HCT116 (cell line): ENCODE measurements around the gene MRFAP1. TPM values are rescaled to one million over a fixed set of nuclear protein-coding genes. Genes with fewer than 3 reads are reported as not detected.
"Not testable (repeated sequence)": the region's sequence is repeated elsewhere in the genome, so short reads cannot be mapped to it uniquely, and the experiment has no call there.

Source experiments
- ATAC-seq: fragments of 200-7000 bp; cut with Tn5 transposase; 2 replicates; pipeline ENCODE4 v1.9.1; 2020; ENCODE audit warnings: mild to moderate bottlenecking, moderate library complexity
- BruUV-seq: library from RNA; stranded (reverse); fragments of 400-500 nt; replicated peaks from 2 replicates; lab custom pipeline; 2021; lab: Mats Ljungman, UMichigan
- CTCF ChIA-PET: fragments of 300-600 bp; sonication (Branson Sonifier 250); formaldehyde crosslinking; loops from one replicate; lab custom pipeline; 2021; ENCODE audit warnings: antibody characterized with exemption; lab: Charles Lee
- POLR2A ChIA-PET: fragments of 300-600, 350-600 bp; sonication (Branson Sonifier 250); formaldehyde crosslinking; loops from one replicate; lab custom pipeline; 2021; ENCODE audit warnings: antibody characterized with exemption; lab: Charles Lee
- RAD21 ChIA-PET, 2 experiments: fragments of 300-600 bp; sonication (Branson Sonifier 250); formaldehyde crosslinking; loops; one replicate each; lab custom pipeline; 2023; ENCODE audit warnings: low total read pairs in 2 of 2; ENCODE audit not compliant: uncharacterized antibody in 2 of 2, unreplicated experiment in 2 of 2, low non-redundant PET in 1 of 2; lab: Charles Lee
- DNase-seq: peaks from one replicate; pipeline ENCODE4 v3.0.0-alpha.2; 2010; ENCODE audit warnings: low read depth, low spot score
- H2AFZ ChIP-seq: fragments of 200-600 bp; shearing (Covaris generic), sonication (generic); 2 replicates; pipeline ENCODE4 v1.6.1; 2017; ENCODE audit warnings: low read depth, mixed run types, mixed read lengths, antibody characterized with exemption, low read length; ENCODE audit not compliant: poor library complexity, severe bottlenecking
- H3K27ac ChIP-seq: 2 replicates; pipeline ENCODE4 v1.5.1; 2012; ENCODE audit warnings: low read depth, low read length
- H3K27me3 ChIP-seq: fragments of 200-600 bp; sonication (generic); 2 replicates; pipeline ENCODE4 v1.6.1; 2016; ENCODE audit warnings: mixed run types, low read length, mixed read lengths; ENCODE audit not compliant: insufficient read depth
- H3K36me3 ChIP-seq, 2 experiments: fragments of 200-500 bp in 1 of 2; fragments of 200-600 bp in 1 of 2; sonication (Bioruptor generic) in 1 of 2; sonication (generic) in 1 of 2; 2 replicates each; pipeline versions ENCODE4 v1.5.1 to v1.6.1; 2014 to 2016; ENCODE audit warnings: low read length in 2 of 2, inconsistent platforms in 1 of 2, mixed read lengths in 1 of 2, mixed run types in 1 of 2; ENCODE audit not compliant: insufficient read depth in 2 of 2, control insufficient read depth in 1 of 2
- H3K4me1 ChIP-seq, 2 experiments: fragments of 200-600 bp in 1 of 2; sonication (generic) in 1 of 2; 2 replicates each; pipeline versions ENCODE4 v1.5.1 to v1.6.1; 2012 to 2017; ENCODE audit warnings: low read length in 2 of 2, inconsistent platforms in 1 of 2, mild to moderate bottlenecking in 1 of 2, mixed read lengths in 1 of 2, mixed run types in 1 of 2, moderate library complexity in 1 of 2; ENCODE audit not compliant: insufficient read depth in 2 of 2, control insufficient read depth in 1 of 2
- H3K4me2 ChIP-seq: fragments of 200-600 bp; sonication (generic); 2 replicates; pipeline ENCODE4 v1.6.1; 2017; ENCODE audit warnings: mixed run types, low read length, mixed read lengths
- H3K4me3 ChIP-seq, 2 experiments: fragments of 200-600 bp in 1 of 2; sonication (generic) in 1 of 2; replicated peaks in 1 of 2; 2 replicates each; pipeline ENCODE4 v1.5.1; 2011 to 2016; ENCODE audit warnings: low read length in 2 of 2, control low read depth in 1 of 2, low read depth in 1 of 2, mild to moderate bottlenecking in 1 of 2, mixed read lengths in 1 of 2, mixed run types in 1 of 2
- H3K79me2 ChIP-seq: fragments of 200-600 bp; sonication (generic); 2 replicates; pipeline ENCODE4 v1.6.1; 2017; ENCODE audit warnings: mild to moderate bottlenecking, mixed run types, low read length, moderate library complexity, mixed read lengths; ENCODE audit not compliant: insufficient read depth
- H3K9ac ChIP-seq: fragments of 200-600 bp; sonication (generic); 2 replicates; pipeline ENCODE4 v1.6.1; 2016; ENCODE audit warnings: low read length, mixed read lengths
- H3K9me2 ChIP-seq: fragments of 200-600 bp; sonication (generic), shearing (Covaris generic); 2 replicates; pipeline ENCODE4 v1.6.1; 2017; ENCODE audit warnings: mixed run types, mild to moderate bottlenecking, moderate library complexity; ENCODE audit not compliant: insufficient read depth
- H3K9me3 ChIP-seq, 2 experiments: fragments of 200-500 bp in 1 of 2; fragments of 200-600 bp in 1 of 2; sonication (Bioruptor generic) in 1 of 2; sonication (generic) in 1 of 2; 2 replicates each; pipeline ENCODE4 v1.6.1; 2014 to 2017; ENCODE audit warnings: low read length in 2 of 2, mixed read lengths in 2 of 2, inconsistent platforms in 1 of 2, low read depth in 1 of 2, mild to moderate bottlenecking in 1 of 2, mixed run types in 1 of 2, moderate library complexity in 1 of 2; ENCODE audit not compliant: control insufficient read depth in 1 of 2, insufficient read depth in 1 of 2
- H4K20me1 ChIP-seq: fragments of 200-600 bp; sonication (generic), shearing (Covaris generic); 2 replicates; pipeline ENCODE4 v1.6.1; 2017; ENCODE audit warnings: mixed run types, mild to moderate bottlenecking, moderate library complexity; ENCODE audit not compliant: insufficient read depth
- CBX3 ChIP-seq: IDR thresholded peaks from 2 replicates; pipeline ENCODE4 v1.6.1; 2012; ENCODE audit warnings: low read depth
- CEBPB ChIP-seq: IDR thresholded peaks from 2 replicates; pipeline ENCODE4 v1.6.1; 2012; ENCODE audit warnings: low read depth
- EZH2phosphoT487 ChIP-seq: fragments of 200-600 bp; IDR thresholded peaks from 2 replicates; pipeline ENCODE4 v1.6.1; 2018; ENCODE audit warnings: antibody characterized with exemption, borderline replicate concordance
- FOSL1 ChIP-seq: IDR thresholded peaks from 2 replicates; pipeline ENCODE4 v1.6.1; 2012; ENCODE audit warnings: low read depth
- RAD21 ChIP-seq: IDR thresholded peaks from 2 replicates; pipeline ENCODE4 v1.6.1; 2012; ENCODE audit warnings: low read depth, mild to moderate bottlenecking
- SRF ChIP-seq: IDR thresholded peaks from 2 replicates; pipeline ENCODE4 v1.6.1; 2012; ENCODE audit warnings: low read depth
- ZBTB33 ChIP-seq: IDR thresholded peaks from 2 replicates; pipeline ENCODE4 v1.6.1; 2011; ENCODE audit warnings: mild to moderate bottlenecking, low read length, moderate library complexity; ENCODE audit not compliant: insufficient replicate concordance; ENCODE audit errors: extremely low read depth
- intact Hi-C: fragments of 100-400 bp; cut with micrococcal nuclease; formaldehyde crosslinking; loops from 2 replicates; pipeline ENCODE4 v1.10.0; 2022
- total RNA-seq: library from RNA; stranded (reverse); gene quantifications from one replicate; pipeline ENCODE4 v1.2.1, GENCODE V29; 2021; ENCODE audit not compliant: unreplicated experiment
- TF ChIP-seq, protein P1 (sequence below), 3 experiments: fragments of 200-600 bp in 1 of 3; sonication (generic) in 1 of 3; IDR thresholded peaks in 2 of 3; conservative IDR thresholded peaks in 1 of 3; 2 replicates each; pipeline ENCODE4 v1.5.1; 2012 to 2017; ENCODE audit warnings: low read depth in 2 of 3, low read length in 2 of 3, antibody characterized with exemption in 1 of 3, borderline replicate concordance in 1 of 3, control low read depth in 1 of 3, mild to moderate bottlenecking in 1 of 3, mixed read lengths in 1 of 3, mixed run types in 1 of 3, moderate library complexity in 1 of 3; ENCODE audit not compliant: insufficient read depth in 1 of 3
- TF ChIP-seq, protein P2 (sequence below): IDR thresholded peaks from 2 replicates; pipeline ENCODE4 v1.6.1; 2012

Gene MRFAP1
- total RNA-seq, 1 experiment from 2014 or later, result 313 TPM

- RAD21 ChIA-PET, result no interaction called here
- POLR2A ChIA-PET, result no interaction called here
These were observed 12.7 kb upstream of the MRFAP1 start for GRCh38 chr4:6627832-6628231.

DNA sequence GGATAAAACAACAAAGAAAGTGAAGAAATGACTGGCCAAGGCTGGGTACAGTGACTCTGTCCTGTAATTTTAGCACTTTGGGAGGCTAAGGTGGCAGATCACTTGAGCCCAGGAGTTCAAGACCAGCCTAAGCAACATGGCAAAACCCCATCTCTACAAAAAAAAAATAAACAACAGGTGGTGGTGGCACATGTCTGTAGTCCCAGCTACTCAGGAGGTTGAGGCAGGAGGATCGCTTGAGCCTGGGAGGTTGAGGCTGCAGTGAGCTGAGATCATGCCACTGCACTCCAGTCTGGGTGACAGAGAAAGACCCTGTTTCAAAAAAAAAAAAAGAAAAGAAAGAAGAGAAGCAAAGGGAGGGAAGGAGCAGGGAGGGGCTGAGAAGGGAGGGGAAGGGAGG, 12.0 kb upstream of the MRFAP1 start:
- RAD21 ChIA-PET, H3K9ac ChIP-seq, H3K9me2 ChIP-seq, H3K27ac ChIP-seq, H4K20me1 ChIP-seq, CTCF ChIA-PET, H3K27me3 ChIP-seq, H2AFZ ChIP-seq, H3K4me2 ChIP-seq, BruUV-seq, ATAC-seq, H3K79me2 ChIP-seq, DNase-seq, POLR2A ChIA-PET, H3K36me3 ChIP-seq, intact Hi-C loops, H3K4me1 ChIP-seq, H3K9me3 ChIP-seq, H3K4me3 ChIP-seq: not testable (repeated sequence)

More at GRCh38 chr4:6627832-6628231, 12.7 kb upstream of the MRFAP1 start:
- TF ChIP-seq, protein P1, sequence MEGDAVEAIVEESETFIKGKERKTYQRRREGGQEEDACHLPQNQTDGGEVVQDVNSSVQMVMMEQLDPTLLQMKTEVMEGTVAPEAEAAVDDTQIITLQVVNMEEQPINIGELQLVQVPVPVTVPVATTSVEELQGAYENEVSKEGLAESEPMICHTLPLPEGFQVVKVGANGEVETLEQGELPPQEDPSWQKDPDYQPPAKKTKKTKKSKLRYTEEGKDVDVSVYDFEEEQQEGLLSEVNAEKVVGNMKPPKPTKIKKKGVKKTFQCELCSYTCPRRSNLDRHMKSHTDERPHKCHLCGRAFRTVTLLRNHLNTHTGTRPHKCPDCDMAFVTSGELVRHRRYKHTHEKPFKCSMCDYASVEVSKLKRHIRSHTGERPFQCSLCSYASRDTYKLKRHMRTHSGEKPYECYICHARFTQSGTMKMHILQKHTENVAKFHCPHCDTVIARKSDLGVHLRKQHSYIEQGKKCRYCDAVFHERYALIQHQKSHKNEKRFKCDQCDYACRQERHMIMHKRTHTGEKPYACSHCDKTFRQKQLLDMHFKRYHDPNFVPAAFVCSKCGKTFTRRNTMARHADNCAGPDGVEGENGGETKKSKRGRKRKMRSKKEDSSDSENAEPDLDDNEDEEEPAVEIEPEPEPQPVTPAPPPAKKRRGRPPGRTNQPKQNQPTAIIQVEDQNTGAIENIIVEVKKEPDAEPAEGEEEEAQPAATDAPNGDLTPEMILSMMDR (IDR thresholded peaks at IDR 0.05 in 2 of 3, conservative IDR thresholded peaks at IDR 0.05 in 1 of 3; ENCODE audit: borderline replicate concordance in 1 of 3, insufficient read depth in 1 of 3, low read depth in 2 of 3, low read length in 2 of 3), result no peak
- TF ChIP-seq CEBPB (no peak), ZBTB33 (no peak), EZH2phosphoT487 (no peak), FOSL1 (no peak), SRF (no peak), RAD21 (no peak), CBX3 (no peak)
- TF ChIP-seq, protein P2, sequence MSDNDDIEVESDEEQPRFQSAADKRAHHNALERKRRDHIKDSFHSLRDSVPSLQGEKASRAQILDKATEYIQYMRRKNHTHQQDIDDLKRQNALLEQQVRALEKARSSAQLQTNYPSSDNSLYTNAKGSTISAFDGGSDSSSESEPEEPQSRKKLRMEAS, result no peak
- Histone ChIP-seq H4K20me1 (no peaks in the 10 kb centered on the region), H3K9me3 (no peaks in the 10 kb centered on the region), H3K27me3 (no peaks in the 10 kb centered on the region), H3K4me2 (no peak overlapping the region), H3K4me3 (no peak overlapping the region), H2AFZ (no peak overlapping the region), H3K9ac (no peak overlapping the region), H3K9me2 (no peaks in the 10 kb centered on the region), H3K79me2 (no peaks in the 10 kb centered on the region), H3K36me3 (no peaks in the 10 kb centered on the region), H3K4me1 (no peaks in the 10 kb centered on the region; a peak in 1 of 4 replicates), H3K27ac (no peak overlapping the region)
- intact Hi-C loops, result no loop called here
- DNase-seq, result no peak
- BruUV-seq, result no TSS peak
- CTCF ChIA-PET, result no interaction called here
- ATAC-seq, result no peak
